Uterus (tissue), 2 donors: ENCODE results near the gene SAXO1.

Experiments
- CTCF ChIP-seq, 4 experiments: fragments of 200-600 bp in 2 of 4; fragments of 450-650 bp in 2 of 4; sonication (generic) in 2 of 4; IDR thresholded peaks; one replicate each; pipeline ENCODE4 v1.5.1; 2016 to 2019; ENCODE audit warnings: antibody characterized with exemption in 4 of 4, mild to moderate bottlenecking in 2 of 4, moderate library complexity in 1 of 4
- POLR2A ChIP-seq, 2 donors: fragments of 450-650 bp; IDR thresholded peaks; one replicate each; pipeline ENCODE4 v1.6.1; 2016; ENCODE audit warnings: antibody characterized with exemption in 2 of 2, mild to moderate bottlenecking in 1 of 2, moderate library complexity in 1 of 2

GRCh38 chr9:18941060-18941740, 91.8 kb downstream of the SAXO1 start:
- TF ChIP-seq CTCF (IDR thresholded peaks at IDR 0.05) (no peak), POLR2A (IDR thresholded peaks at IDR 0.05) (no peak)
